DOHH2 (cell line): ENCODE results near the gene REST.

Source experiments
- H3F3A ChIP-seq: fragments of 200-600 bp; sonication (generic), shearing (Covaris generic); 2 replicates; pipeline ENCODE4 v1.6.0; 2016; ENCODE audit warnings: antibody characterized with exemption, mild to moderate bottlenecking; ENCODE audit not compliant: control insufficient read depth, insufficient read depth
- H3K27ac ChIP-seq: fragments of 200-600 bp; sonication (generic); 2 replicates; pipeline ENCODE4 v1.5.1; 2014; ENCODE audit warnings: low read depth, mild to moderate bottlenecking, low read length, moderate library complexity
- H3K27me3 ChIP-seq: fragments of 200-600 bp; sonication (generic); 2 replicates; pipeline ENCODE4 v1.6.1; 2014; ENCODE audit warnings: mild to moderate bottlenecking, low read length, mixed read lengths; ENCODE audit not compliant: control insufficient read depth
- H3K36me3 ChIP-seq: fragments of 200-600 bp; sonication (generic); 2 replicates; pipeline ENCODE4 v1.6.1; 2014; ENCODE audit warnings: mild to moderate bottlenecking, low read length, moderate library complexity, mixed read lengths; ENCODE audit not compliant: control insufficient read depth
- H3K4me1 ChIP-seq: fragments of 200-600 bp; sonication (generic); 2 replicates; pipeline ENCODE4 v1.6.1; 2014; ENCODE audit warnings: mild to moderate bottlenecking, low read length, mixed read lengths; ENCODE audit not compliant: control insufficient read depth
- H3K4me2 ChIP-seq: fragments of 200-600 bp; sonication (generic); 2 replicates; pipeline ENCODE4 v1.6.0; 2014; ENCODE audit warnings: mild to moderate bottlenecking, low read length, moderate library complexity
- H3K4me3 ChIP-seq: fragments of 200-600 bp; sonication (generic); 2 replicates; pipeline ENCODE4 v1.5.1; 2014; ENCODE audit warnings: mild to moderate bottlenecking, low read length, mixed read lengths
- H3K79me2 ChIP-seq: fragments of 200-600 bp; sonication (generic); 2 replicates; pipeline ENCODE4 v1.6.1; 2014; ENCODE audit warnings: mild to moderate bottlenecking, low read length, mixed read lengths; ENCODE audit not compliant: control insufficient read depth
- H3K9me2 ChIP-seq: fragments of 200-600 bp; sonication (generic); replicated peaks from 2 replicates; pipeline ENCODE4 v1.6.1; 2014; ENCODE audit warnings: mild to moderate bottlenecking, low read length, mixed read lengths; ENCODE audit not compliant: control insufficient read depth
- H3K9me3 ChIP-seq: fragments of 200-600 bp; sonication (generic); 2 replicates; pipeline ENCODE4 v1.6.1; 2014; ENCODE audit warnings: antibody characterized with exemption, low read length, mixed read lengths; ENCODE audit not compliant: control insufficient read depth, insufficient read depth
- H4K20me1 ChIP-seq: fragments of 200-600 bp; sonication (generic); 2 replicates; pipeline ENCODE4 v1.6.0; 2014; ENCODE audit warnings: low read depth, mild to moderate bottlenecking, antibody characterized with exemption, low read length, moderate library complexity; ENCODE audit not compliant: control insufficient read depth, insufficient read depth
- EZH2phosphoT487 ChIP-seq: fragments of 200-600 bp; sonication (generic); IDR thresholded peaks from 2 replicates; pipeline ENCODE4 v1.6.1; 2017; ENCODE audit warnings: borderline replicate concordance, mild to moderate bottlenecking, antibody characterized with exemption, low read length, moderate library complexity, mixed read lengths
- TF ChIP-seq, protein P1 (sequence below): fragments of 200-600 bp; sonication (generic); IDR thresholded peaks from one replicate; pipeline ENCODE4 v1.5.1; 2014; ENCODE audit warnings: antibody characterized with exemption, mild to moderate bottlenecking, low read depth, low read length; ENCODE audit not compliant: poor library complexity, severe bottlenecking

REST gene

DNA sequence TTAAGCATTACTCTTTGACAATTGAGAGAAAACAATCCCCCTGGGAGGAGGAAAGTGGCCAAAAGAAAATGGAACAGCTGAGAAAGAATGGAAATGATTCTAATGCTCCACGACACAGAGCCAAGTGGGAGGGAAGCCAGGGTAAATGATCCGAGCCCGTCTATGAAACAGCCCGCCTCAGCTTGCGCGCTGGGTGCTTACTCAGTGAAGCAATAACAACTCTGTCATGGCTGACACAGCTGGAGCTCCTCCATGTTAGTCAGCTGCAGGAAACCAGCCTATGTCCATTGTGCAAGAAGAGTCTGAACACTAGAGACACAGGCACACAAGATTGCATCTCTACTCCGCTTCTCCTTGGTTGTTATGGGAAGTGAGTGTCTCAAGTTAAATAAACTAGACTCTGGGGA lies 50.4 kb downstream of the REST start:
- Histone ChIP-seq H3K36me3 (peaks cover 22% of the 10 kb centered on the region), H3K9me3 (no peaks in the 10 kb centered on the region), H3F3A (no peaks in the 10 kb centered on the region), H4K20me1 (no peaks in the 10 kb centered on the region), H3K9me2 (no peaks in the 10 kb centered on the region), H3K4me3 (no peak overlapping the region), H3K4me2 (no peak overlapping the region), H3K27me3 (no peaks in the 10 kb centered on the region), H3K27ac (no peak overlapping the region), H3K4me1 (no peaks in the 10 kb centered on the region), H3K79me2 (no peaks in the 10 kb centered on the region)
- no peak for TF ChIP-seq EZH2phosphoT487
- TF ChIP-seq, protein P1, sequence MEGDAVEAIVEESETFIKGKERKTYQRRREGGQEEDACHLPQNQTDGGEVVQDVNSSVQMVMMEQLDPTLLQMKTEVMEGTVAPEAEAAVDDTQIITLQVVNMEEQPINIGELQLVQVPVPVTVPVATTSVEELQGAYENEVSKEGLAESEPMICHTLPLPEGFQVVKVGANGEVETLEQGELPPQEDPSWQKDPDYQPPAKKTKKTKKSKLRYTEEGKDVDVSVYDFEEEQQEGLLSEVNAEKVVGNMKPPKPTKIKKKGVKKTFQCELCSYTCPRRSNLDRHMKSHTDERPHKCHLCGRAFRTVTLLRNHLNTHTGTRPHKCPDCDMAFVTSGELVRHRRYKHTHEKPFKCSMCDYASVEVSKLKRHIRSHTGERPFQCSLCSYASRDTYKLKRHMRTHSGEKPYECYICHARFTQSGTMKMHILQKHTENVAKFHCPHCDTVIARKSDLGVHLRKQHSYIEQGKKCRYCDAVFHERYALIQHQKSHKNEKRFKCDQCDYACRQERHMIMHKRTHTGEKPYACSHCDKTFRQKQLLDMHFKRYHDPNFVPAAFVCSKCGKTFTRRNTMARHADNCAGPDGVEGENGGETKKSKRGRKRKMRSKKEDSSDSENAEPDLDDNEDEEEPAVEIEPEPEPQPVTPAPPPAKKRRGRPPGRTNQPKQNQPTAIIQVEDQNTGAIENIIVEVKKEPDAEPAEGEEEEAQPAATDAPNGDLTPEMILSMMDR = no peak

DNA sequence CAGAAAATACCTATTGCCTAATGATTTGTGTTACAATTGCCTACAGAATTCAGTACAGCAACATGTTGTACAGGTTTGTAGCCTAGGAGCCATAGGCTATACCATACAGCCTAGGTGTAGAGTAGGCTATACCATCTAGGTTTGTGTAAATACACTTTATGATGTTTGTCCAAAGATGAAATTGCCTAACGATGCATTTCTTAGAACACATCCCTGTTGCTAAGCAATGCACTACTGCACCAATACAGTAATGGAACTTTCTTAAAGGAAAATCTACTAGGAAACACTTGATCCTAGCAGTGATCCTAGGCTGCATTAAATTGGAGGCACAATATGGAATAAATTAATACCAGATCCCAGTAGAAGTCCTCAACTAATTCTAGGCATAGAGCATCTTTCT lies 51.4 kb downstream of the REST start:
- Histone ChIP-seq H3K79me2 (no peaks in the 10 kb centered on the region), H3K4me1 (no peaks in the 10 kb centered on the region), H3K9me3 (no peaks in the 10 kb centered on the region), H3K36me3 (peaks cover 29% of the 10 kb centered on the region), H4K20me1 (no peaks in the 10 kb centered on the region), H3K4me3 (no peak overlapping the region), H3K9me2 (no peaks in the 10 kb centered on the region), H3K4me2 (no peak overlapping the region), H3K27me3 (no peaks in the 10 kb centered on the region), H3K27ac (no peak overlapping the region), H3F3A (no peaks in the 10 kb centered on the region)
- TF ChIP-seq EZH2phosphoT487 = no peak
- TF ChIP-seq, protein P1 = no peak

DNA sequence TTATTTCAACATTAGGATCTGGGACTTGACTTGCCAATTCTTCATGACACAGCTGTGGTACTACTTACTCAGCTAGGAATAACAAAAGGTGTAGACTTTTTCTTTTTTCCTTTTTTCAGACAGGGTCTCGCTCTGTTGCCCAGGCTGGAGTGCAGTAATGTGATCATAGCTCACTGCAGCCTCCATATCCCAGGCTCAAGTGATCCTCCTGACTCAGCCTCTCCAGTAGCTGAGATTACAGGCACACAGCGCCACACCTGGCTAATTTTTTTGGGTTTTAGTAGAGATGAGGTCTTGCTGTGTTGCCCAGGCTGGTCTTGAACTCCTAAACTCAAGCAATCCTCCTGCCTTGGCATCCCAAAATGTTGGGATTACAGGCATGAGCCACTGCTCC lies 53.4 kb downstream of the REST start:
- Histone ChIP-seq H3K36me3 (peaks cover 49% of the 10 kb centered on the region), H3K9me3 (no peaks in the 10 kb centered on the region), H3K27me3 (no peaks in the 10 kb centered on the region), H3F3A (no peaks in the 10 kb centered on the region), H3K4me3 (no peak overlapping the region), H3K27ac (no peak overlapping the region), H3K4me1 (no peaks in the 10 kb centered on the region), H4K20me1 (no peaks in the 10 kb centered on the region), H3K79me2 (no peaks in the 10 kb centered on the region), H3K4me2 (no peak overlapping the region), H3K9me2 (no peaks in the 10 kb centered on the region)
- TF ChIP-seq EZH2phosphoT487 = no peak
- TF ChIP-seq, protein P1 = no peak

DNA sequence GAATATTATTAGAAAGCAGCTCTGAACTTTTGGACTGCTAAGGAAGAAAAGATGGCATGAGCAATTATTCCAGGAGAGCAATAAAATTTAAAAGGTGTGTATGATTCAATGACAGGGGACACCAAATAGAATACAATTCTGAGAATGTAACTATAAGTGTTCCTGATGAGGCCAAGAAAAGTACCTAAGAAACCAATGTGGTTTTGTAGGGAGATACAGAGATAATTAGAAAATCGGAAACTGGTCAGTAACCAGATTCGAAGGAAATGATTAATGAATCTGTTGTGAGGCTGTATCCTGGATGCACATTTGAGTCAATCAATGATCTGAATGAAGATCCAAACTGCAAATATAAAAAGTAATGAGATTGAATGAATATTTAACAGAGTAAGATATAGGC lies 63.7 kb downstream of the REST start:
- no peak overlapping the region for H3K27ac ChIP-seq
- H3K9me3 ChIP-seq = no peaks in the 10 kb centered on the region
- TF ChIP-seq, protein P1 = no peak
- no peak for TF ChIP-seq EZH2phosphoT487
- no peaks in the 10 kb centered on the region for H3K27me3 ChIP-seq
- H3K36me3 ChIP-seq = peaks cover 93% of the 10 kb centered on the region
- H4K20me1 ChIP-seq = peaks cover 9% of the 10 kb centered on the region; the same call in 1 of the 2 replicates
- no peak overlapping the region for H3K4me2 ChIP-seq
- H3K79me2 ChIP-seq = peaks cover 52% of the 10 kb centered on the region
- H3K9me2 ChIP-seq = no peaks in the 10 kb centered on the region
- peaks cover 16% of the 10 kb centered on the region for H3K4me1 ChIP-seq
- H3F3A ChIP-seq = no peaks in the 10 kb centered on the region
- H3K4me3 ChIP-seq = no peak overlapping the region
